Breast epithelium (tissue), 4 donors: ENCODE results near the gene SYCE3. TPM values are rescaled to one million over a fixed set of nuclear protein-coding genes. Genes with fewer than 3 reads are reported as not detected.

Experiments used
- DNase-seq, 2 donors: peaks; one replicate each; pipeline ENCODE4 v3.0.0-alpha.2; 2019; ENCODE audit warnings: low spot score in 2 of 2
- H3K27ac ChIP-seq, 2 donors: fragments of 200-600 bp; sonication (generic) in 1 of 2; one replicate each; pipeline ENCODE4 v1.5.1; 2016 to 2019; ENCODE audit warnings: mild to moderate bottlenecking in 1 of 2
- H3K27me3 ChIP-seq, 2 donors: fragments of 200-600 bp; sonication (generic) in 1 of 2; one replicate each; pipeline versions ENCODE4 v1.5.1 to v1.6.0; 2017 to 2019; ENCODE audit warnings: control low read depth in 1 of 2, mild to moderate bottlenecking in 1 of 2
- H3K36me3 ChIP-seq: fragments of 200-600 bp; one replicate; pipeline ENCODE4 v1.5.1; 2019
- H3K4me1 ChIP-seq, 2 donors: fragments of 200-600 bp; sonication (generic); one replicate each; pipeline ENCODE4 v1.5.1; 2016 to 2019; ENCODE audit warnings: control low read depth in 1 of 2
- H3K4me3 ChIP-seq, 3 donors: fragments of 200-600 bp; sonication (generic); 1 replicate in 2 of 3; 2 replicates in 1 of 3; pipeline ENCODE4 v1.5.1; 2016 to 2019; ENCODE audit warnings: mild to moderate bottlenecking in 3 of 3, moderate library complexity in 2 of 3
- H3K9me3 ChIP-seq, 2 donors: fragments of 200-600 bp; sonication (generic) in 1 of 2; one replicate each; pipeline ENCODE4 v1.5.1; 2016 to 2019; ENCODE audit warnings: control low read depth in 1 of 2
- POLR2A ChIP-seq: fragments of 450-650 bp; IDR thresholded peaks from one replicate; pipeline ENCODE4 v1.6.1; 2016; ENCODE audit warnings: antibody characterized with exemption, mild to moderate bottlenecking, moderate library complexity
- POLR2AphosphoS5 ChIP-seq, 3 donors: sonication (generic); formaldehyde crosslinking; IDR thresholded peaks; one replicate each; pipeline ENCODE4 v1.6.1; 2017; ENCODE audit warnings: antibody characterized with exemption in 3 of 3
- intact Hi-C: fragments of 100-400 bp; cut with DNase I; formaldehyde crosslinking; loops from one replicate; pipeline ENCODE4 v1.15.1; 2023; ENCODE audit warnings: low total_unique reads
- total RNA-seq, 3 donors: library from RNA; depleted of rRNA; stranded (reverse); fragments of >200 nt; gene quantifications; one replicate each; pipeline ENCODE4 v1.1.0, GENCODE V29; 2016
- TF ChIP-seq, protein P1 (sequence below), 3 donors: fragments of 450-650 bp; IDR thresholded peaks; one replicate each; pipeline ENCODE4 v1.5.1; 2016 to 2017; ENCODE audit warnings: antibody characterized with exemption in 3 of 3, mild to moderate bottlenecking in 3 of 3, moderate library complexity in 3 of 3

The SYCE3 gene
- total RNA-seq, 3 donors from 2014 or later = not detected

DNA sequence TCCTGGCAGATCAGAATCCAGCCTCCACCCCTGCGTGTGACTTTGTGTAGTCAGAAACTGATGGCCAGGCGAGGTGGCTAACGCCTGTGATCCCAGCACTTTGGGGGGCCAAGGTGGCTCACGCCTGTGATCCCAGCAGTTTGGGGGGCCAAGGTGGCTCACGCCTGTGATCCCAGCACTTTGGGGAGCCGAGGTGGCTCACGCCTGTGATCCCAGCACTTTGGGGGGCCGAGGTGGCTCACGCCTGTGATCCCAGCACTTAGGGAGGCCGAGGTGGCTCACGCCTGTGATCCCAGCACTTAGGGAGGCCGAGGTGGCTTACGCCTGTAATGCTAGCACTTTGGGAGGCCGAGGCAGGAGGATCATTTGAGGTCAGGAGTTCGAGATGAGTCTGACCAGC, 49.5 kb downstream of the SYCE3 start:
- TF ChIP-seq POLR2A (no peak), POLR2AphosphoS5 (IDR thresholded peaks at IDR 0.05) (no peak)
- TF ChIP-seq, protein P1, sequence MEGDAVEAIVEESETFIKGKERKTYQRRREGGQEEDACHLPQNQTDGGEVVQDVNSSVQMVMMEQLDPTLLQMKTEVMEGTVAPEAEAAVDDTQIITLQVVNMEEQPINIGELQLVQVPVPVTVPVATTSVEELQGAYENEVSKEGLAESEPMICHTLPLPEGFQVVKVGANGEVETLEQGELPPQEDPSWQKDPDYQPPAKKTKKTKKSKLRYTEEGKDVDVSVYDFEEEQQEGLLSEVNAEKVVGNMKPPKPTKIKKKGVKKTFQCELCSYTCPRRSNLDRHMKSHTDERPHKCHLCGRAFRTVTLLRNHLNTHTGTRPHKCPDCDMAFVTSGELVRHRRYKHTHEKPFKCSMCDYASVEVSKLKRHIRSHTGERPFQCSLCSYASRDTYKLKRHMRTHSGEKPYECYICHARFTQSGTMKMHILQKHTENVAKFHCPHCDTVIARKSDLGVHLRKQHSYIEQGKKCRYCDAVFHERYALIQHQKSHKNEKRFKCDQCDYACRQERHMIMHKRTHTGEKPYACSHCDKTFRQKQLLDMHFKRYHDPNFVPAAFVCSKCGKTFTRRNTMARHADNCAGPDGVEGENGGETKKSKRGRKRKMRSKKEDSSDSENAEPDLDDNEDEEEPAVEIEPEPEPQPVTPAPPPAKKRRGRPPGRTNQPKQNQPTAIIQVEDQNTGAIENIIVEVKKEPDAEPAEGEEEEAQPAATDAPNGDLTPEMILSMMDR (IDR thresholded peaks at IDR 0.05) = no peak
- no peaks in the 10 kb centered on the region for H3K36me3 ChIP-seq
- H3K27me3 ChIP-seq = no peaks in the 10 kb centered on the region
- no peak overlapping the region for H3K4me3 ChIP-seq
- no peaks in the 10 kb centered on the region for H3K9me3 ChIP-seq
- peaks cover 0 to 8% of the 10 kb centered on the region in 2 donors for H3K4me1 ChIP-seq
- intact Hi-C loops = no loop called here
- DNase-seq = no peak
- H3K27ac ChIP-seq = no peak overlapping the region

DNA sequence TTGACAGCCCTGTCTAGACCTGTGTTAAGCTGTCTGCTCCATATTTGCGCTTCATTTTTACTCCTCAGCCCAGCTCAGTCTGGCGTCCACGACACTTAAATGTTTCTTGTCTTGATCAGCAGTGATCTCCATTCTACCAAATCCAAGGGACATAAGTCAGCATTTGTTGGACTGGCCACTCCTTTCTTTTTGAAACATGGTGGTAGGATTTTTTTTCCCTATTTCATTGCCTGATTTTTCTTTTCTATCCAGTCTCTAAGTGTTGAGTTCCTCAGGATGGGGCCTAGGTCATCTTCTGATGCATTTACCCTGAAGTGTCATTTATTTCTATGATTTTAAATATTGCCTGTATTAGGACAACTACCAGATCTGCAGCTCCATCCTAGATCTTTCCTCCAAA, 53.8 kb downstream of the SYCE3 start:
- no peak for DNase-seq
- H3K36me3 ChIP-seq = no peaks in the 10 kb centered on the region
- TF ChIP-seq, protein P1 (IDR thresholded peaks at IDR 0.05) = no peak
- TF ChIP-seq POLR2AphosphoS5 (IDR thresholded peaks at IDR 0.05) (no peak), POLR2A (no peak)
- no peaks in the 10 kb centered on the region for H3K9me3 ChIP-seq
- intact Hi-C loops = loop anchor here (1.0 to 10.0 kb wide), 2 partner anchors 21 to 254 kb away; partner anchors contain the start of genes HDAC10 and TYMP
- H3K27ac ChIP-seq = peak overlapping the region; percentile 97 to 98
- H3K4me3 ChIP-seq = peak overlapping the region; percentile 68 to 89 (median 89)
- no peaks in the 10 kb centered on the region for H3K27me3 ChIP-seq
- H3K4me1 ChIP-seq = peaks cover 0 to 16% of the 10 kb centered on the region in 2 donors

DNA sequence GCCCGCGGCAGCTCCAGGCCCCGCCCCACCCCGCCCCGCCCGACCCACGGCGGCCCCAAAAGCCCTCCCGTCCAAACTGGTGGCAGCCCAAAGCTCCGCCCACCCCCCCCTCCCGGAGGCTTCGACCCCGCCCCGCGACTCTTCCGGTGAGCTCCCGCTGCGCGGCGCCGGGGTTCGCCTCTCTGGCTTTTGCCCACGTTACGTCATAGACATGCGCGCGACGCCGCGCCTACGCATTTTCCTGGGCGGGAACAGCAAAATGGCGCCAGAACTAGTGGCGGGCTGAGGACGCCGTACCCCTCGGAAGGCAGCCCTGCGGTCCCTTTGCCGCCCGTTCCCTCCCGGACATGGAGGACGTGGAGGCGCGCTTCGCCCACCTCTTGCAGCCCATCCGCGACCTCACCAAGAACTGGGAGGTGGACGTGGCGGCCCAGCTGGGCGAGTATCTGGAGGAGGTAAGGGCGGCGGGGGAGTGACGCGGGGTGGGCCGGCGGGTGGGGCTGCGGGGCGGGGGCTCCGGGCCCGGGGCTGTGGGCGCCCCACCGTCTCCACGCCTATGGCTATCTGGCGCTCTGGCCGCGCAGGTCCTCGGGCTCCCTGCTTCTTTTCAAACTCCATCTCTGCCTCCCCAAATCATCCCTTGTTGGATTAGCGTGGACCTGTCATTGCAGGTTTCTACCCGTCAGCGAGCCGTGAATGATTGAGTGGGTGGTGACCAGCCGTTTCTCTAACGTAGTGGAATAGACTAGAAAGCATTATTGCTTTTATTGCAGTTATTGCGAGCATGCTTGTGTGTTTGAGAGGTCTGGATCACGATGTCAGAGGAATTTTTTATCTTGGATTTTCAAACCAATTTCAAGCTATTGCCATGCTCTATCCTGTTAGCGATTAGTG, 54.5 kb downstream of the SYCE3 start, which contains the start of gene NCAPH2:
Gene NCAPH2, plus strand, starts transcription at position 234 of the 894 bp plus-strand sequence. Its CDS starts 114 bp downstream, at position 348.
- intact Hi-C loops = loop anchor here (1.0 to 10.0 kb wide), 2 partner anchors 22 to 253 kb away; partner anchors contain the start of genes HDAC10 and TYMP
- DNase-seq = peak; percentile 92 to 98
- Histone ChIP-seq H3K9me3 (no peaks in the 10 kb centered on the region), H3K4me3 (peak within 1 kb of the TSS; percentile 92 to 95 (median 93)), H3K27ac (peak within 1 kb of the TSS; percentile 97 to 98), H3K36me3 (no peaks in the 10 kb centered on the region), H3K27me3 (no peaks in the 10 kb centered on the region), H3K4me1 (peaks cover 0 to 16% of the 10 kb centered on the region in 2 donors)
- TF ChIP-seq POLR2AphosphoS5 (IDR thresholded peaks at IDR 0.05) (peak; percentile 93 to 99 (median 94)), POLR2A (peak; percentile 32)
- TF ChIP-seq, protein P1 (IDR thresholded peaks at IDR 0.05) = no peak

DNA sequence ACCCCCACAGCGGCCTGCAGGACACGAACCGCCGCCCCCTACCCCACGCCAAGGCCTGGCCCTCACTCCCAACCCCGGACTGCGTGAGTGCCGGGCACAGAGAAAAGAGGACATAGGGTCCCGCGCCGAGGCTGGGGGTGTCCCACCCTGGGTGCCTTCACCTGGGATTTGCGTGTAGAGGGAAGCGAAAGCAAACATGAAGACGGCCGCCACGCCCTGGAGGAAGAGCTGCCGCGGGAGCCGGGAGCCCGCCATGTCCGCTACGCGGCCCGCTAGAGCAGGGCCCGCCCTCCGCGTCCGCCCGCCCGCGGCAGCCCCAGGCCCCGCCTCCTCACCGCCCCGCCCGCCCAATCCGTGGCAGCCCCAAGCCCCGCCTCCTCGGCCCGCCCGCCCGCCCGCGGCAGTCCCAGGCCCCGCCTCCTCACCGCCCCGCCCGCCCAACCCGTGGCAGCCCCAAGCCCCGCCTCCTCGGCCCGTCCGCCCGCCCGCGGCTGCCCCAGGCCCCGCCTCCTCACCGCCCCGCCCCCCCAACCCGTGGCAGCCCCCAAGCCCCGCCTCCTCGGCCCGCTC, 55.2 kb downstream of the SYCE3 start, which contains the start of gene LMF2:
Gene LMF2, minus strand, starts transcription at position 282 of the 570 bp plus-strand sequence. Its CDS starts 27 bp downstream, at position 255.
- DNase-seq = peak; percentile 88 to 89
- TF ChIP-seq, protein P1 (IDR thresholded peaks at IDR 0.05) = no peak
- peak; percentile 45 to 64 (median 53) for TF ChIP-seq POLR2AphosphoS5 (IDR thresholded peaks at IDR 0.05)
- Histone ChIP-seq H3K27me3 (no peaks in the 10 kb centered on the region), H3K4me1 (peaks cover 0 to 16% of the 10 kb centered on the region in 2 donors), H3K27ac (peak within 1 kb of the TSS; percentile 97 to 98), H3K4me3 (peak within 1 kb of the TSS; percentile 92 to 95 (median 93)), H3K9me3 (no peaks in the 10 kb centered on the region), H3K36me3 (no peaks in the 10 kb centered on the region)
- intact Hi-C loops = loop anchor here (10.0 kb wide), 1 partner anchor 253 kb away; the partner anchor contains the start of gene HDAC10
